ENCODE results near the gene ZNF280B.
"Not testable (repeated sequence)": the region's sequence is repeated elsewhere in the genome, so short reads cannot be mapped to it uniquely, and the experiment has no call there.

The ZNF280B gene

DNA sequence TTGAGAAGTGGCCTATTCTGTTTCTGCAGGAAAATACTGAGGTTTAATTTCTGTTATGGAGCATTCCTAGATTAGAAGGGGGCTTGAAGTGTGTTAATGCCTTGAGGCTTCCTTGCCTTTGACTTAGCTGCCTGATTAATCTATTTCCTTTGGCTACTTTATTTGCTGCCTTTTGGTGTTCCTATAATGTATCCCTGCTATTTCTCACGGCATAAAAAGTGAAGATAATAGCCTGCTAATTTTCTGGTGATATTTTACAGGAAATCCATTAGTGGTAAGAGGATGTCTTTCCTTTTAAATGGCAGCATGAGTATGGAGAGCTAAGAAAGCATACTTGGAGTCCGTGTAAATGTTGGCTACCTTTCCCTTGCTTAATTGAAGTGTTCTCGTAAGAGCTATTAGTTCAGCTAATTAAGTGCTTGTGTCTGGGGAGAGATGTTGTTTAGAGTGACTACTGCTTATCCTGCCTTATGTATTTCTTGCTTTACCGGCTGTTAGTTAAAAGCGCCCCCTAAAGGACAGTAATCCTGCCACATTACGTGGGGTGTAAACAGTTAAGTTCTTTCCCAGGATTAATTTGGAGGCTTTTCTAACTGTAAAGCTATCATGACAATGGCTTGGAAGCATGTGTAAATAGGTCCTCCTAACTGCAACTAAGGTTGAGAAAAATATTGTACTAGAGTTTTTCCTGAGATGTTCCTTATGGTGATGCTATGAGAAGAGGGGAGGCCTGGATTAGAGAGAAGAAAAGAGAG is 45.6 kb downstream of the ZNF280B start:
- DNase-seq, result peak in 1 of 3 experiments; percentile 4

DNA sequence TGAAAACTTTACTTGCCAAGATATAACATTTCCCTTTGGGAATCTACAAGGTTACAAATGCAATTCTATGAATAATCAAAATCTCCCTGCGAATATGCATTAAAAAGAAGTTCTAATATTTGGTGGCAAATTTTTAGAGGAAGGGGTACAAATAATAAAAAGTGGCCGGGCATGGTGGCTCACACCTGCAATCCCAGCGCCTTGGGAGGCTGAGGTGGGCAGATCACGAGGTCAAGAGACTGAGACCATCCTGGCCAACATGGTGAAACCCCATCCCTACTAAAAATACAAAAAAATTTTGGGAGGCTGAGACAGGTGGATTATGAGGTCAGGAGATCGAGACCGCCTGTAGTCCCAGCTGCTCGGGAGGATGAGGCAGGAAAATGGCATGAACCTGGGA is 47.0 kb downstream of the ZNF280B start:
- no peak for DNase-seq

DNA sequence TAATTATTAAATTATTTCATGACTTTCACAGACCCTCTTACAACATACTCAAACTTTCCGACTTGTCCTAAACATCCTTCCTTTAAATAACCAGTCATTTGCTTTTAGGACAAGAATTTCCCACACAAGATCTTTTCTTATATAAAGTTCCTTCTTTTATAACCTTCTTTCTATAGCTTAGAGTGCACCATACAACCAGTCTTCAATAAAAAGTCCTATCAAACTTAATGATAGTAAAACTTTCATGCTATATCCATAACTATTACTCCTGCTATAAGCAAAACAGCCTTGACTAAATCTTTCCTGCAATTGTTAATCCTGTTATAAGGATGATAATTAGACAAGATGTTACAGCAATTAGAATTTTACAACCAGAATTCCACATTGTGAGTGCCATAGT is 47.4 kb downstream of the ZNF280B start:
- no peak for DNase-seq

DNA sequence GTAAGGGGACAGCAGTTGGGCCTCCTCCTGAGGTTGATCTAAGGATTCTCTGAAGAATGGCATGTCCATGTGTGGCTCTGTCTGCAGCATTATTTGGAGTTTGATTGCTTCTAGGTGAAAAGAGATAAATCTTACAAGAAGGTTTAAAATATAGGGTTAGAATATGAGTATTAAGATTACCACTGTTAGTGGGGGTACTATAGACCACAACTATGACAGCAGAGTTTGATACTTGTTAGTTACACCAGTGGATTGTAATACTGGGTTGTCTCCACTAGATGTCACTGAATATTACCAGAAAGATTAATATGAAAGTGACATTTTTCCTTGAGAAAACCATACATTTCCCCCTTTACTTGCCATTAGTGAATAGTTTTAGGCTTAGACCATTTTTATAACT is 47.9 kb downstream of the ZNF280B start:
- no peak for DNase-seq

DNA sequence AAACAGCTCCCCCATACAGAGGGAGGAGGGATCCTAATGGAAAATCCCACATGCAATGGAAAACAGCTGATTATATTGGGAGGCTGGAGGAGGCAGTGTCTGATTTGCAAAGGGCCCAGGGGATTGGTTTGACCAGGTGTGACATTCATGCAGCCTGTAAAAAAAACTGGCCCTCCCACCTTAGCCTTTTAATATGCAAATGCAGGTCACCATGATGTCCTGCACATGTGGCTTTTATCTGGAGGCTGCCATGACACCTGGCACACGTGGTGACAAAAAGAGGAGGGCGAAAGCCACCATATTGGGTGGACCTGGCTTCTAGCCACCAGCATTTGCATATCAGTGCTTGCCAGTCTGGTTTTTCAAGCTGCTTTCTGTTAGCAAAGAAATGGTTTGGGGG is 48.5 kb downstream of the ZNF280B start:
- no peak for DNase-seq

DNA sequence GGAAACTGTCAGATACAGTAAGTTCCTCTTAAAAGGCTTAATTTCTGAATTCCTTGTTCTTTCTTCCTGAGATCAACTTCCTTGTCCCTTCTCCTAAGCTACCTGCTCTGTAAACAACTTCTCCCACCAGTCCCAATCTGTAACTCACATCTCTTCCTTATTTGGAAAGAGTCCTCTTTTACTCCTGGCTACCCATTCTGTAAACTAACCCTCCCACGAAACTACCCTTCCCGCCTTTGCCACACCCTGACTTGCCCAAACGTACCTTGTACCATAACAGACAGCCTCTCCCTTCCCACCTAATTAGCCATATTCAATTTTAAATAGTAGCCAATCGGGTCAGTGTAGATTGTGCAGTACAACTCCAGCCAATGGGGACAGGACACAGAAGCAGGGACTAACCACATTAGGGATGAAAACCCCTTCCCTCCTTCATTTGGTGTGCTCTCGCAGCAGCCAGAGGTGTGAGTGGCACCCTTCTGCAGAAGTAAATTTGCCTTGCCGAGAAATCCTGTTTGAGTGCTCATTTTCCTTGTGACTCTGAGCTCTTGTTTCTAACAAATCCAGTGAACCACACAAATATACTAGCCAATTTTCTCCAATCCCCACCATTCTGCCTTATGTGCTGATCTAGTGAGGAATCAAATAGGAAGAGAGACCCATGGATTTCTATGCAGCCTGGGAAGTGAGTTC is 49.5 kb downstream of the ZNF280B start:
- peak in 1 of 3 experiments; percentile 2 for DNase-seq

DNA sequence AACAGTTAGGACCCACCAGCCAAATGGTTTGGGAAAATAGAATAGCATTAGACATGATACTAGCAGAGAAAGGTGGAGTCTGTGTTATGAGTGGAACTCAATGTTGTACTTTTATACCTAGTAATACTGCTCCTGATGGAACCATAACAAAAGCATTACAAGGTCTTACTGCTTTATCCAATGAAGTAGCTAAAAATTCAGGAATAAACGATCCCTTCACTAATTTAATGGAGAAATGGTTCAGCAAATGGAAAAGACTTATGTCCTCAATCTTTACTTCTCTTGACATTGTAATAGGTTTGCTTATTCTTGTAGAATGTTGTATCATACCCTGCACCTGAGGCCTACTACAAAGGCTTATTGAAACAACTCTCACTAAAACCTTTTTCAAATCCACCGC is 50.2 kb downstream of the ZNF280B start:
- DNase-seq, result no peak

DNA sequence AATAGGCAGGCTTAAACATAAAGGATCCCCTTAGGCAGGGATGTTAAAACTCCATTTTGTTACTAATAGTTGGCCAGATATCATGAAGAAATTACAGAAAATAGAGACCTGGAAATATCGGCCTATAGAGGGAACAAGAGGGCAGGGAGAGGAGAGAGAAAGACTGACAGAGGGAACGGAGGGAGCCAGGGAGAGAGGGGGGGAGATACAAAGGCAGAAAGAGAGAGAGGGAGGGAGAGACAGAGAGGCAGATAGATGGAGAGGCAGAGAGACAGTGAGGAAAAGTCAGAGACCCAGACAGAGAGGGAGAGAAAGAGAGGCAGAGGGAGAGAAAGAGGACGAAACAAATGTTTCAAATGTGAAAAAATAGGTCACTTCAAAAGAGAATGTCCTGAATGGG is 53.5 kb downstream of the ZNF280B start:
- no peak for DNase-seq

DNA sequence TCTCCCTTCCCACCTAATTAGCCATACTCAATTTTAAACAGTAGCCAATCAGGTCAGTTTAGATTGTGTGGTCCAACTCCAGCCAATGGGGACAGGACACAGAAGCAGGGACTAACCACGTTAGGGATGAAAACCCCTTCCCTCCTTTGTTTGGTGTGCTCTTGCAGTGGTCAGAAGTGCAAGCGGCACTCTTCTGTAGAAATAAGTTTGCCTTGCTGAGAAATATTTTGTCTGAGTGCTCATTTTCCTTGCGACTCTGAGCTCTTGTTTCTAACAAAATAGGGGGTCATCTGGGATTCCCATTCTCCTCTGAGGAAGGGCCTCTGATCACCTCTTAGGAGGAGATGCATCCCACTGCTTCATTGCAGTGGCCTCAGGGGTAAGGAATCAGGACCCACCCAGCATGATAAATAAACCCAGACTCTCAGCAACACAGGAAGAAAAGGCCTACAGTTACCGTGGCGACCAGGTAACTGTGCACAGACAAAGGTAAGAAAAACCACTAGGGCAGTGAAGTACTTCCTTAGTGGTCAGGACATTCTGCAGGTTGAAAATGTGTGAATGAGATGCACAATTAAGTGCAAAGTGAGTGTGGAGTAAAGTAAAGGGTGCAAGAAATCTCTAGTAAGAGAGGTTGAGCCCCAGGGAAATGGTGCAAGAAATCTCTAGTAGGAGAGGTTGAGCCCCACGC is 55.4 kb downstream of the ZNF280B start:
- DNase-seq, result no peak

DNA sequence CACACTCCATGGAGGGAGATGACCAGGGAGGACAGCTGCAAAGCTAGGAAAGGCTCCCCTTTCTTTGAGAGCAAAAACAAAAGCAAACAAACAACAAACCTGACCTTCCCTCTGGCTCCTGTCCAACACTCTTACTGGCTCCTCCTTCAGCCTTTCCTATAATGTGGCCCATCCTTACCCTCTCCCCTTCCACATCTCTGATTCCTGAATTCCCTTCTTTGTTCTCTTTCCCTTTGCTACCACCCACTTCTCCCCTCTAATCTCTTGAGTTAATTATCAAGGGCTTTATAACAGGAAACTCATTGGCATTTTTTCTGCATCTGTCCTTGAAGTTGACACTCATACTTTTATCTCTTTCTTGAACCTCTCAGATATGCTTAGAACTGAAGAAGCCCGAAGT is 56.3 kb downstream of the ZNF280B start:
- DNase-seq, result peak in 1 of 3 experiments; percentile 6

DNA sequence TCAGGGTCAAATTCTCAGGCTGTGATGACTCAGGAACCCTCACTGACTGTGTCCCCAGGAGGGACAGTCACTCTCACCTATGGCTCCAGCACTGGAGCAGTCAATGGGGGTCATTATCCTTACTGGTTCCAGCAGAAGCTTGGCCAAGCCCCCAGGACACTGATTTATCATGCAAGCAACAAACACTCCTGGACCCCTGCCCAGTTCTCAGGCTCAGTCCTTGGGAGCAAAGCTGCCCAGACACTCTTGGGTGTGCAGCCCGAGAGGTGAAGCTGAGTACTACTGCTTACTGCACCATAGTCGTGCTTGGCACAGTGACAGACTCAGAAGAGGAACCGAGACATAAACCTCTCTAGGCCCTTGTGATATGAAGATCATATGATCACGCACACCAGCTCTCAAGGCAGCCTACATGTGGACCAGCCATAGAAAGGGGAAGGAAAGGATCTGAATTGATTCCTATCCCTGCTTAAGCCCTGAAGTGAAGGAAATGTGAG is 58.2 kb downstream of the ZNF280B start:
- peak in 1 of 3 experiments; percentile 1 for DNase-seq

DNA sequence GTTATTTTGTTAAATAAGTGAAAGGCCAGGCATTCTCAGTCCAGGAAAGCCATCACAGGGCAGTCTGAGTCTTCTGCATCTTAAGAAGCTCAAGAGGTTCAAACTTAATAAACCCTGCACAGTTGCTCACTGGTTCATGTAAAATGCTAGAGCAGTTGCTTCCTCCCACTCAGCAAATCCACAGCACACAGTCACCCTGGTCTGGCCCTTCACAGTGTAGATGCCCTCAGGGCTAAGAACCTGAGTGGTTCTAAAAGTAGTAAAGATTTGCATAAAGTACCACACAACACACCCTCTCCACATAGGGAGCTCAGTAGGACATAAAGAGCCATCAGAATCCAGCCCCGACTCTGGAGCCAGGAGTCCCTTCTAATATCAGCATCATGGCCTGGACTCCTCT is 58.7 kb downstream of the ZNF280B start:
- DNase-seq, result no peak

DNA sequence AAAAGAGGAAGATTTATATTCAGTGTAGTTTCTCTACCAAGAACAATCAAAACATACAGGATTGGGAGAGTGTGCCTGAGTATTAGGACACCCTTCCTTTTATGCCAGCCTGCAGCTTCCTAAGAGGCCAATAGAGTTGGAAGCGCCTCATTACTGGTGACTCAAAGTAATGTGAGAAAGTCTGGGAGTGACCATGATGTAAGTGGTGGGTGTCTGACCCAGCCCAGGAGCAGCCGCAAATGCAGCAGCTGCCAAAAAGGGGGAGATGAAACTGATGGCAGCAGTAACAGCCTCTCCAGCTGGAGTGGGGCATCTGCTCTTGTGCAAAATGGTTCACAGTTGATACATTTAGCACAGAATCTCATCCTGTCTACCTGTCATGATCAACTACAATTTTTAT is 62.0 kb downstream of the ZNF280B start:
- DNase-seq, result peak in 1 of 3 experiments; percentile 24

DNA sequence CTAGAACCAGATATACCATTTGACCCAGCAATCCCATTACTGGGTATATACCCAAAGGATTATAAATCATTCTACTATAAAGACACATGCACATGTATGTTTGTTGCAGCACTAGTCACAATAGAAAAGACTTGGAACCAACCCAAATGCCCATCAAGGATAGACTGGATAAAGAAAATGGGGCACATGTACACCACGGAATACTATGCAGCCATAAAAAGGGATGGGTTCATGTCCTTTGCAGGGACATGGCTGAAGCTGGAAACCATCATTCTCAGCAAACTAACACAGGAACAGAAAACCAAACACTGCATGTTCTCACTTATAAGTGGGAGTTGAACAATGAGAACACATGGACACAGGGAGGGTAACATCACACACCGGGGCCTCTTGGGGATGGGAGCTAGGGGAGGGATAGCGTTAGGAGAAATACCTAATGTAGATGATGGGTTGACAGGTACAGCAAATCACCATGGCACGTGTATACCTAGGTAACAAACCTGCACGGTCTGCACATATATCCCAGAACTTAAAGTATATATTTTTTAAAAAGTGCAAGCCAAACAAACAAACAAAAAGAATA is 64.4 kb downstream of the ZNF280B start:
- DNase-seq, result not testable (repeated sequence)

DNA sequence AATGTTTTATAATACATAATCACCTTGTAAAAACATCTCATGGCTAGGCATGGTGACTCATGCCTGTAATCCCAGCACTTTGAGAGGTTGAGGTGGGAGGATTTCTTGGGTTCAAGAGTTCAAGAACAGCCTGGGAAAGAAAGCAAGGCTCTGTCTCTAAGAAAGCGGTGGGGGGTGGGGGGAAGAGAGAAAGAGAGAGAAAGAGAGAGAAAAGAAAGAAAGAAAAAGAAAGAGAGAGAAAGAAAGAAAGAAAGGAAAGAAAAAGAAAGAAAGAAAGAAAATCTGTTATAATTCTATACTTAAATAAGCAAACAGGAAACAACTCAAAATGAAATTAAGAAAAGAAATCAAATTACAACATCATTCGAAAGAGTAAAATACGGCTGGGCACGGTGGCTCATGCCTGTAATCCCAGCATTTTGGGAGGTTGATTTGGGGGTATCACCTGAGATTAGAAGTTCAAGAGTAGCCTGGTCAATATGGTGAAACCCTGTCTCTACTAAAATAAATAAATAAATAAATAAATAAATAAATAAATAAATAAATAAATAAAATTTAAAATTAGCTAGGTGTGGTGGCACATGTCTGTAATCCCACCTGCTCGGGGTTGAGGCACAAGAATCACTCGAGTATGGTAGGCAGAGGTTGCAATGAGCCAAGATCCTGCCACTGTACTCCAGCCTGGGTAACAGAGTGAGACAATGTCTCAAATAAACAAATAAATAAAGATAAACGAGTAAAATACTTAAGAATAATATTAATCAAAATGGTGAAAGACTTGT is 65.4 kb downstream of the ZNF280B start:
- no peak for DNase-seq

DNA sequence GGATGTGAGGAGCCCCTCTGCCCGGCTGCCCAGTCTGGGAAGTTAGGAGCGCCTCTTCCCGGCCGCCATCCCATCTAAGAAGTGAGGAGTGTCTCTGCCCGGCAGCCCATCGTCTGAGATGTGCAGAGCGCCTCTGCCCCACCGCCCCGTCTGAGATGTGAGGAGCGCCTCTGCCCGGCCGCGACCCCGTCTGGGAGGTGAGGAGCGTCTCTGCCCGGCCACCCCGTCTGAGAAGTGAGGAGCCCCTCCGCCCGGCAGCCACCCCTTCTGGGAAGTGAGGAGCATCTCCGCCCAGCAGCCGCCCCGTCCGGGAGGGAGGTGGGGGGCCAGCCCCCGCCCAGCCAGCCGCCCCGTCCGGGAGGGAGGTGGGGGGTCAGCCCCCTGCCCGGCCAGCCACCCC is 66.9 kb downstream of the ZNF280B start:
- not testable (repeated sequence) for DNase-seq

DNA sequence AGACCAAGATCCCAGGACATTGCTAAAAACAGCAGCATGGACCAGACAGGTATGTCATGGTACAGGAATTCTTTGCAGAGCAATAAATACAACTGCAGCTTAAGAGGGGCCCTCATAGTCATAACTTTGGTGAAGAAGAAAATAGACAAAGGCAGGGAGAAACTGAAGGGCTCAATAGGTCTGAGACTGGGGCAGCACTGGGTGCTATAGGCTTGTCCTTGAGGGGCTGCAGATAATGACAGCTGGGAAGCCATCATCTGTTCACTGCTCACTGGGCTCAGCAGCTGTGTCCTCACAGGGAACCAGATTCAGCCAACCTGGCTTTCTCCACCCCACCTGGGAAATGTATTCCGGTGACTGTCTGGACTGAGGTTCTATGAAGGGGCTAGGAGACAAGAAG is 68.4 kb downstream of the ZNF280B start:
- no peak for DNase-seq

All from NCI-H1417 (cell line).